Astrocyte of the cerebellum (primary cell): ENCODE data around the gene ROM1.

Source experiments
- DNase-seq: peaks from one replicate; pipeline ENCODE4 v3.0.0-alpha.2; 2011; ENCODE audit warnings: low read depth
- H3K4me3 ChIP-seq: 2 replicates; pipeline ENCODE4 v1.5.1; 2011; ENCODE audit warnings: mild to moderate bottlenecking, low read depth, low read length, moderate library complexity
- in situ Hi-C: cut with HindIII; loops from 2 replicates; pipeline ENCODE4 v1.10.0; 2017; ENCODE audit warnings: low sequenced_read_pairs
- TF ChIP-seq, protein P1 (sequence below): IDR thresholded peaks from 2 replicates; pipeline ENCODE4 v1.5.1; 2012; ENCODE audit warnings: low read length, low read depth, moderate library complexity, mild to moderate bottlenecking; ENCODE audit errors: missing control alignments

ROM1 gene

DNA sequence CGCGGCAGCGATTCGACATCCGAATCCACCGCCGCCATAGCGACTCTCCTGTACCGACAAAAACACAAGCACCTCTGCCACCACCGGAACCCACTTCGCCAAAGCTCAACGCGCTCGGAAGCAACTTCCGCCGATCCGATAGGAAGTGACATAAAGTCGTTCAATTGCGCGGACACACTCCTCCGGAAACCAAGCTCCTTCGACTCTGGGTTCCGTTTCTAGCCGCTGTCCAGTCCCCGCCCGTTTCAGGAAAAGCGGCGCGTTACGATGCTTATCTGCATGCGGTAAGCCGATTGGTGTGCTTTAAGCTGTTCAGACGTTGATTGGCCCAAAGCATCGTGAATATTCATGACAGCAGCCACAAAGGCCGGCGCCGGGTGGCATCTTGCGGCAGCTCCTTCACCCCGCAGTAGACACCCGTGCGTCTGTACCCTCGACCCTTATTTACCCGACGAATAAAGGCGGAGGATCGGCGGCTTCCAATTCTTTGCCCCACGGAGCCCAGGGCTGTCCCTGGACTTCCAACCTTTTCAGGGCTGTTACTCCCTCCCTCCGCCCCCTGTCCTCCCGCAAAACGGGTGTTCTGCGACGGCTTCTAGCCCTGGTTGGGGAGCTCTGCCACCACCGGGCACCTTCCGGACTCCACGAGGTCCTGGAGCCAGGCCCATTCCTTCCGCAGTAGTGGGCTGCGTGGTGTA lies 21.5 kb upstream of the ROM1 start, which contains the start of gene TUT1:
Gene TUT1 (minus strand): TSS at position 76 of the 698 bp plus-strand sequence. CDS start 38 bp downstream, at position 38.
- DNase-seq = peak; percentile 99
- TF ChIP-seq, protein P1, sequence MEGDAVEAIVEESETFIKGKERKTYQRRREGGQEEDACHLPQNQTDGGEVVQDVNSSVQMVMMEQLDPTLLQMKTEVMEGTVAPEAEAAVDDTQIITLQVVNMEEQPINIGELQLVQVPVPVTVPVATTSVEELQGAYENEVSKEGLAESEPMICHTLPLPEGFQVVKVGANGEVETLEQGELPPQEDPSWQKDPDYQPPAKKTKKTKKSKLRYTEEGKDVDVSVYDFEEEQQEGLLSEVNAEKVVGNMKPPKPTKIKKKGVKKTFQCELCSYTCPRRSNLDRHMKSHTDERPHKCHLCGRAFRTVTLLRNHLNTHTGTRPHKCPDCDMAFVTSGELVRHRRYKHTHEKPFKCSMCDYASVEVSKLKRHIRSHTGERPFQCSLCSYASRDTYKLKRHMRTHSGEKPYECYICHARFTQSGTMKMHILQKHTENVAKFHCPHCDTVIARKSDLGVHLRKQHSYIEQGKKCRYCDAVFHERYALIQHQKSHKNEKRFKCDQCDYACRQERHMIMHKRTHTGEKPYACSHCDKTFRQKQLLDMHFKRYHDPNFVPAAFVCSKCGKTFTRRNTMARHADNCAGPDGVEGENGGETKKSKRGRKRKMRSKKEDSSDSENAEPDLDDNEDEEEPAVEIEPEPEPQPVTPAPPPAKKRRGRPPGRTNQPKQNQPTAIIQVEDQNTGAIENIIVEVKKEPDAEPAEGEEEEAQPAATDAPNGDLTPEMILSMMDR = no peak
- in situ Hi-C loops = no loop called here
- H3K4me3 ChIP-seq = peak within 1 kb of the TSS; percentile 79

DNA sequence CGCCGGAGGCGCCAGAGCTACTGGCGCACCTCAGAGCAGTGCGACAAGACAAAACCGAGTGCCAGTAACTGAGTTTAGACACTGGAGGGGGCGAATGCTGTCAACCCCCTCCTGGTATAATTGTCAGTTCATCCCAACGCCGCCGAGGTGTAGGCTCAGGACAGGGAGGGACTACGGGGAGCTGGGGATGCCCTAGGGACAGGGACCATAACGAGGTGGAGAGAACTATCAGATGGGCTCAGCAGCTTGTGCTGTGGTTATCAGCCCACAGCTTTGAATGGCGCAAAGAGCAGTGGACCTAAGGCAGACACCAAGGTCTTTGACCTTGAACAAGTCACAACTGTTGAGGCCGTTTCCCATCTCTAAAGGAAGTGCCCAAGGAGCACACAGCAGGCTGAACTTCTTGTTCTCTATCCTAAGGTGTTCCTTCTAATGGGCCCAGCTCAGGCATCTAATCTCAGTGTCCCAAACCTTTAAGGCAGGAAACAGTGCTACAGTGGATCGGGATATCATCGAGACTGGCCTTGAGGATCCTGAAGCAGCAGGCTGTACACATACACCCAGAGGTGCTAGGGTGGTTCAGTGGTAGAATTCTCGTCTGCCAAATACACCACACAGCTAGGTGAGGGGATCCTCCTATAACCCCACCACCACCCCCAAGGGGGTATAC lies 20.8 kb upstream of the ROM1 start:
- DNase-seq = no peak
- peak overlapping the region; percentile 79 for H3K4me3 ChIP-seq
- TF ChIP-seq, protein P1 = no peak
- in situ Hi-C loops = no loop called here

DNA sequence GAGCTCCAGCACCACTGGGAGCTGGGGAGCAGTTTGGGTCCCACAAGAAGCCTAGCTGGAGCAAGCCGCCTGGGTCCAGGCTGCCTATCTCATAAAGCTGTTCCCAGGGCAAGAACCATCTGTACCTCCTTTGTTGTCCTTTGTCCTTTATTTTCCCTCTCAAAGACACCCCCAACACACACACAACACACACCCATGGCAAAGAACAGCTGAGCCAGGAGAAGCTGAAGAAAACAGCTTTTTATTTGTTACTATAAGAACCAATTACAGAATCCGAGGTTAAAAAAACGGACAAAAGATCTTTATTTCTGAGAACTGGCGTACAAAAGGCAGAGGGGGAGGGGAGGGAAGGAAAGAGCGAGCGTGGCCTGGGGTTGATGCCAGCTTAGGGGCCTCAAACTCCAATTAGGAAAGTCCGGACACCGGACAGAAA lies 20.1 kb upstream of the ROM1 start:
- TF ChIP-seq, protein P1 = no peak
- no peak overlapping the region for H3K4me3 ChIP-seq
- DNase-seq = no peak
- in situ Hi-C loops = no loop called here

DNA sequence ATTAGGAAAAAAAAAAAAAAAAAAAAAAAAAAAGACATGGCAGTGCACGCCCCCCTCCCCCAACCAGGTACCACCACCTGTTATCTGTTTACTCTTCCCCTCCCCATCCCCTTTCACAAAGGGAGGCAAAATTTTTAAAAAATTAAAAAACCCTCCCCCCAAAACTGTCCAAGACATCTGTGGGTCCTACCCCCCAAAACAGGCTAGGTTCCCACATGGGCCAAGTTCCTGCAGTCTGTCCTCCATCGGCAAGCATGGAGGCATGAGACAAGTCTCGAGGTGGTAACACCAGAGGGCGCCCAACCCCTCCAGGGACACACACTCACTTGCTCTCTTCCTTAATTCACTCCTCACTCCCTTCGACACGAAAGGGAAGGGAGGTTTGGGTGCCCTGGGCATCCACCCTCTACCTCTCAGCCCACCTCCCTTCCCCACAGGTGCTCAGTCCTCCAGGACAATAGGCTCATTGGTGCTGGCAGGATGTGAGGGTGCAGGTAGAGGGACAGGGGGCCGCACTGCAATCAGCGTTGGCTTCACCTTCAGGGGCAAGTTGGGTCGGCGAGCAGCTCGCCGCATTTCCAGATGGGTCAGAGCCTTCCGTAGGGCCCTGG lies 19.5 kb upstream of the ROM1 start:
- in situ Hi-C loops = no loop called here
- TF ChIP-seq, protein P1 = peak; percentile 71
- DNase-seq = no peak
- H3K4me3 ChIP-seq = no peak overlapping the region

DNA sequence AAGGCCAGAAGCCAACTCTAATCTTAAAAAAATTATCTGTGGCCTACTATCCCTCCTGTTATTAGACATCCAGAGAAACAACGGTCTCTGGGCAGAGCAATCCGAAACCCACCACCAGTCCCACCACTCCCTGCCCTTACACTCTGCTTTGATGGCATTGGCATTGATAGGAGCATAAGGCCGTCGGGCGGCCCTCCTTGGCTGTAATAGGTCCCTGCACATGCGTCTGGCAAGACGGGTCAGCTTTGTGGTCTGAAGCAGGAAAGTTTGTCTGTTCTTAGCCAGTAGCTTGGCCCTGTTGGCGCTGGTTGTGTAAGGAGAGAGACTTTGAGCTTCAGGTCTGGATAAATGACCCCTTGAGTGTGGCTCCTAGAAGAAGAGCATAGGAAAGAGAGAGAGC lies 17.9 kb upstream of the ROM1 start:
- no peak overlapping the region for H3K4me3 ChIP-seq
- in situ Hi-C loops = no loop called here
- no peak for DNase-seq
- TF ChIP-seq, protein P1 = no peak

DNA sequence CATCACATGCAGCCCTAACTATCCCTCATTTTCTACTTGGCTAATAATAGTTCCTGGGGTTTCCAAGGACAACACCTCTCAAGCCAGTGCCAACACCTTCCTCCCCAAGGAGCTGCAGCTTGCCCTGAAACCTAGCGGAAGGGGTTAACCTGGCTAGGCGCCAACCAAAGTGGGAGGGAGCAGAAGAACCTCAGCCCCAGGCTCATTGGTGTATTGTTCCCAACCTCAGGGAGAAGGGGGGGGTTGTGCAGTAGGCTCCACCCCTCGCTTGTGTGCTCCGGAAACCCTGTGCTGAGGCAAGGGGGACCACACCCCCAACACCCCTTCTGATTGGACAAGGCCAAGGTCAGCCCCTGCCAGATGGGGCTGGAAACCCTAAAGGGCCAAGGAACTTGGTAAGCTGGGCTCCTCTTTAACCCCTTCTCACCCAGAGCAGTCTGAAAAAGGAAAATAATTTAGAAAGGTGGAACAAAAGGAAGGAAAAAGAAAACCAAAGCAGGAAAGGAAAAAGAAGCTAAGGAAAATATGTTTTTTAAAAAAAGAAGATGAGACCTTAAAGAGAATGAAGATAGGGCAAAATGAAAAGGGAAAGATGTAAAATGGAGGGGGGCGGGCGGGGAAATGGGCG lies 13.9 kb upstream of the ROM1 start:
- in situ Hi-C loops = no loop called here
- H3K4me3 ChIP-seq = peak overlapping the region; percentile 77
- TF ChIP-seq, protein P1 = no peak
- DNase-seq = peak; percentile 95
